NCI-H146 (cell line): ENCODE data around the gene ARL5B.
"Not testable (repeated sequence)": the region's sequence is repeated elsewhere in the genome, so short reads cannot be mapped to it uniquely, and the experiment has no call there.

Experiments used
- DNase-seq: peaks from one replicate; lab custom pipeline; 2025; lab: John Stamatoyannopoulos, UW

ARL5B gene

GRCh38 chr10:18659125-18659818, at the start of gene ARL5B:
Gene ARL5B (plus strand): TSS chr10:18659431. CDS start chr10:18659638, 207 bp downstream.
- DNase-seq, result peak; percentile 100

GRCh38 chr10:18610517-18610916, 48.7 kb upstream of the ARL5B start:
- peak; percentile 97 for DNase-seq

- DNase-seq, result no peak
Observed at GRCh38 chr10:18611168-18611567, 48.1 kb upstream of the ARL5B start.

GRCh38 chr10:18615618-18616017, 43.6 kb upstream of the ARL5B start:
- no peak for DNase-seq

- DNase-seq, result no peak
Observed at GRCh38 chr10:18616337-18616736, 42.9 kb upstream of the ARL5B start.

GRCh38 chr10:18619016-18619415, 40.2 kb upstream of the ARL5B start:
- no peak for DNase-seq

- no peak for DNase-seq
Observed at GRCh38 chr10:18620856-18621255, 38.4 kb upstream of the ARL5B start.

- DNase-seq, result not testable (repeated sequence)
Observed at GRCh38 chr10:18623671-18624070, 35.6 kb upstream of the ARL5B start.

- DNase-seq, result no peak
Observed at GRCh38 chr10:18625886-18626285, 33.3 kb upstream of the ARL5B start.

GRCh38 chr10:18627452-18628018, 31.7 kb upstream of the ARL5B start:
- peak; percentile 95 for DNase-seq

GRCh38 chr10:18632500-18632899, 26.7 kb upstream of the ARL5B start:
- not testable (repeated sequence) for DNase-seq

GRCh38 chr10:18635995-18636394, 23.2 kb upstream of the ARL5B start:
- DNase-seq, result no peak

GRCh38 chr10:18637400-18637799, 21.8 kb upstream of the ARL5B start:
- not testable (repeated sequence) for DNase-seq

GRCh38 chr10:18639719-18640118, 19.5 kb upstream of the ARL5B start:
- DNase-seq, result not testable (repeated sequence)

GRCh38 chr10:18647151-18647550, 12.1 kb upstream of the ARL5B start:
- no peak for DNase-seq

GRCh38 chr10:18647945-18648344, 11.3 kb upstream of the ARL5B start:
- DNase-seq, result no peak

- DNase-seq, result no peak
Observed at GRCh38 chr10:18649364-18649959, 9.8 kb upstream of the ARL5B start.

- DNase-seq, result peak; percentile 26
Observed at GRCh38 chr10:18650404-18650997, 8.7 kb upstream of the ARL5B start.

- peak; percentile 97 for DNase-seq
Observed at GRCh38 chr10:18651324-18652007, 7.8 kb upstream of the ARL5B start, which contains the start of gene NSUN6. Gene NSUN6 (minus strand): TSS chr10:18651587. CDS start chr10:18651203, 384 bp downstream.

GRCh38 chr10:18653112-18653511, 6.1 kb upstream of the ARL5B start:
- DNase-seq, result no peak

- DNase-seq, result no peak
Observed at GRCh38 chr10:18656724-18657123, 2.5 kb upstream of the ARL5B start.
